Measurements from ENCODE around the gene TRIM14. TPM values are rescaled to one million over a fixed set of nuclear protein-coding genes. Genes with fewer than 3 reads are reported as not detected.
"Not testable (repeated sequence)": the region's sequence is repeated elsewhere in the genome, so short reads cannot be mapped to it uniquely, and the experiment has no call there.

The TRIM14 gene
- total RNA-seq, 4 donors from 2014 or later = 21.0 to 39.2 (median 31.6) TPM

GRCh38 chr9:98130576-98131228 is 11.7 kb upstream of the TRIM14 start:
- Histone ChIP-seq H3K4me3 (no peak overlapping the region), H3K36me3 (peaks cover 9 to 100% (median 18%) of the 10 kb centered on the region in 3 donors), H3K4me1 (peaks cover 0 to 5% (median 0%) of the 10 kb centered on the region in 3 donors), H3K27ac (no peak overlapping the region), H3K9me3 (no peaks in the 10 kb centered on the region), H3K27me3 (no peaks in the 10 kb centered on the region)
- DNase-seq = no peak
- intact Hi-C loops (cut with DNase I) = no loop called here
- WGBS, 2 donors = 97 to 98% methylated on average over 3 to 4 of the region's 13 CpGs
- TF ChIP-seq CTCF (IDR thresholded peaks at IDR 0.05) (no peak), POLR2A (IDR thresholded peaks at IDR 0.05) (no peak)

DNA sequence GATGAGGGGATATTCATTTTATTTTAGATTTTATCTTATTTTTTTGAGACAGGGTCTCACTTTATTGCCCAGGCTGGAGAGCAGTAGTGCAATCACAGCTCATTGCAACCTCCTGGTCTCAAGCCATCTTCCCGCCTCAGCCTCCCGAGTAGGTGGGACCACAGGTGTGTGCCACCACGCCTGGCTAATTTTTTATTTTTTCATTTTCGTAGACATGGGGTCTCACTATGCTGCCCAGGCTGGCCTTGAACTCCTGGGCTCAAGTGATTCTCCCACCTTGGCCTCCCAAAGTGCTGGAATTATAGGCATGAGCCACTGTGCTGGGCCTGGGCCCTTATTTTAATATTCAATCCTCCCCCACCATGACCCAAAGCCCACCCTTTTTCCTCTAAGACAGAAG is 11.0 kb upstream of the TRIM14 start:
- intact Hi-C loops (cut with DNase I); H3K27ac ChIP-seq; DNase-seq; H3K9me3 ChIP-seq; H3K4me1 ChIP-seq; H3K27me3 ChIP-seq; H3K4me3 ChIP-seq: not testable (repeated sequence)
- WGBS, 2 donors = 75 to 100% methylated on average over 4 of the region's 4 CpGs
- peaks cover 9 to 100% (median 18%) of the 10 kb centered on the region in 3 donors for H3K36me3 ChIP-seq

DNA sequence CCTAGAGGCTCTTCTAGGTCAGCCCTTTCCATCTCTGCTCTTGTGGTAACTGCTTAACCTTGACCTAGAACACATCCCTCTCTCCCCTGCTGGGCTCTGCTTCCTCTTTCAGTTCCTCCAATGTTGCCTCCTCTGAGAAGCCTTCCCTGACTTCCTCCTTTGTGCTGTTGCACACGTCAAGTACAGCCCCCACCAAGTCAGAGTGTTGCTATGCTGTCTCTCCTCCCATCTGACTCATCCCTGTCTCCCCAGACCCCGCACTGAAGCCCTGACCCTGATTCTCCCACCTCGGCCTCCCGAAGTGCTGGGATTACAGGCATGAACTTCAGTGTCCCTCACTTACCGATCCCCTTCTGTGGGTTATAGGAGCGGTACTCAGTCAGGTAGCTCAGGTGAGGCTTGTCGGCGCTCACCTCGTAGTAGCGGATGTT is 10.4 kb upstream of the TRIM14 start:
- Histone ChIP-seq H3K4me3 (no peak overlapping the region), H3K4me1 (no peaks in the 10 kb centered on the region), H3K9me3 (no peaks in the 10 kb centered on the region), H3K36me3 (peaks cover 9 to 100% (median 18%) of the 10 kb centered on the region in 3 donors), H3K27me3 (no peaks in the 10 kb centered on the region), H3K27ac (no peak overlapping the region)
- intact Hi-C loops (cut with DNase I) = no loop called here
- TF ChIP-seq POLR2A (IDR thresholded peaks at IDR 0.05) (no peak), CTCF (IDR thresholded peaks at IDR 0.05) (no peak)
- no peak for DNase-seq
- WGBS, 2 donors = 76 to 90% methylated on average over 6 to 9 of the region's 10 CpGs

GRCh38 chr9:98128316-98128715 is 9.3 kb upstream of the TRIM14 start:
- Histone ChIP-seq H3K9me3 (no peaks in the 10 kb centered on the region), H3K4me3 (no peak overlapping the region), H3K27ac (peak overlapping the region in 1 of 4 donors; percentile 9), H3K36me3 (peaks cover 5 to 100% (median 11%) of the 10 kb centered on the region in 3 donors), H3K27me3 (no peaks in the 10 kb centered on the region), H3K4me1 (no peaks in the 10 kb centered on the region)
- DNase-seq = no peak
- intact Hi-C loops (cut with DNase I) = no loop called here
- 84 to 93% methylated on average over 8 to 11 of the region's 16 CpGs for WGBS, 2 donors
- TF ChIP-seq CTCF (IDR thresholded peaks at IDR 0.05) = no peak
- no peak for TF ChIP-seq POLR2A (IDR thresholded peaks at IDR 0.05)

- intact Hi-C loops (cut with DNase I) = no loop called here
Measured at GRCh38 chr9:98127226-98127625, 8.2 kb upstream of the TRIM14 start.

More at GRCh38 chr9:98127226-98127625, 8.2 kb upstream of the TRIM14 start:
- Histone ChIP-seq H3K9me3 (no peaks in the 10 kb centered on the region), H3K27me3 (no peaks in the 10 kb centered on the region), H3K4me3 (no peak overlapping the region), H3K36me3 (peaks cover 2 to 97% (median 2%) of the 10 kb centered on the region in 3 donors), H3K4me1 (peaks cover 0 to 7% (median under 1%) of the 10 kb centered on the region in 3 donors), H3K27ac (no peak overlapping the region)
- 97 to 100% methylated on average over 1 to 5 of the region's 8 CpGs for WGBS, 2 donors
- DNase-seq = no peak
- TF ChIP-seq CTCF (IDR thresholded peaks at IDR 0.05) (no peak), POLR2A (IDR thresholded peaks at IDR 0.05) (no peak)

Data from esophagus squamous epithelium (tissue), 5 donors.